ENCODE data around the gene ATP5F1B. TPM values are rescaled to one million over a fixed set of nuclear protein-coding genes. Genes with fewer than 3 reads are reported as not detected.

ATP5F1B gene
- total and polyA plus RNA-seq, 2 of the 13 experiments (the other 11 are each of a cell fraction or from before 2014, with no cell fraction given), result 1,051 to 1,180 TPM

DNA sequence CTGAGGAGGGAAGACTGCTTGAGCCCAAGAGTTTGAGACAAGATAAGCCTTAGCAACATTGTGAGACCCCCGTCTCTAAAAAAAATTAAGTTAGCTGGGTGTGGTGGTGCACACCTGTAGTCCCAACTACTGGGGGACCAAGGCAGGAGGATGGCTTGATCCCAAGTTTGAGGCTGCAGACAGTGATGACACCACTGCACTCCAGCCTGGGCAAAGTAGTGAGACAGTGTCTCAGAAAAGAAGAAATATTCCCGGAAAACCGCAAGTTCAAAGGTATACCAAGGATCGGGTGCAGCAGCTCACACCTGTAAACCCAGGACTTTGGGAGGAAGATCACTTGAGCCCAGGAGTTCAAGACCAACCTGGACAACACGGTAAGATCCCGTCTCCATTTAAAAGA, 36.5 kb upstream of the ATP5F1B start:
- peaks cover 6 to 27% of the 10 kb centered on the region in 2 experiments; a peak in 3 of 5 replicates for H3K36me3 ChIP-seq (replicated peaks in 1 of 2; ENCODE audit: control insufficient read depth in 1 of 2, insufficient read depth in 2 of 2, low read length in 2 of 2)
- 81% methylated on average over 6 of the region's 6 CpGs for WGBS (ENCODE audit: low lambda C conversion rate)
- peaks cover 96% of the 10 kb centered on the region for H3K79me2 ChIP-seq (ENCODE audit: insufficient read depth, low read length)
- CTCF ChIA-PET (ENCODE audit: low intra/inter-chr PET ratio, low total read pairs), result no interaction called here
- H3K4me1 ChIP-seq (ENCODE audit: insufficient read depth, low read length), result peaks cover 60% of the 10 kb centered on the region
- H3K4me2 ChIP-seq (ENCODE audit: low read depth, low read length), result 0 out of 2 replicates have a peak overlapping the region, but pooled peaks have one; percentile 56
- no TSS peak for BruUV-seq (replicated peaks)
- POLR2A ChIA-PET, result no interaction called here
- no peak for DNase-seq (ENCODE audit: low spot score)
- no peak overlapping the region for H2AFZ ChIP-seq (ENCODE audit: low read length)
- peaks cover 74% of the 10 kb centered on the region for H4K20me1 ChIP-seq (ENCODE audit: insufficient read depth, low read length)
- intact Hi-C loops (cut with micrococcal nuclease; ENCODE audit: unreplicated experiment), result no loop called here
- H3K27ac ChIP-seq (ENCODE audit: extremely low read length, insufficient read depth, low read length), result no peak overlapping the region
- ATAC-seq, result no peak
- H3K4me3 ChIP-seq (replicated peaks in 1 of 3; ENCODE audit: insufficient read depth in 1 of 3, low read depth in 2 of 3, low read length in 3 of 3), result no peak overlapping the region
- H3K27me3 ChIP-seq (ENCODE audit: control insufficient read depth in 1 of 2, insufficient read depth in 2 of 2, low read length in 2 of 2), result no peaks in the 10 kb centered on the region; a peak in 1 of 5 replicates
- in situ Hi-C loops (cut with HindIII; ENCODE audit: extremely low pct_ligation_motif_present, low pct_unique_long_range_greater_than_20kb), result no loop called here
- no peaks in the 10 kb centered on the region for H3K9me3 ChIP-seq (ENCODE audit: low read length)
- H3K9ac ChIP-seq (ENCODE audit: insufficient read depth, low read depth, low read length), result no peak overlapping the region
- no peak for FAIRE-seq
- TF ChIP-seq TBL1XR1 (IDR thresholded peaks at IDR 0.05; ENCODE audit: borderline replicate concordance, low read length, partially characterized antibody), result no peak
- 0 out of 4 replicates have a peak, but pooled peaks of 1 of the 2 experiments have one; percentile 10 for TF ChIP-seq POLR2A (IDR thresholded peaks at IDR 0.05; ENCODE audit: insufficient read depth in 1 of 2, low read depth in 2 of 2, low read length in 2 of 2)
- TF ChIP-seq ZNF121 (CRISPR knock-in tag; IDR thresholded peaks at IDR 0.05), result 0 out of 2 replicates have a peak, but pooled peaks have one; percentile 43

DNA sequence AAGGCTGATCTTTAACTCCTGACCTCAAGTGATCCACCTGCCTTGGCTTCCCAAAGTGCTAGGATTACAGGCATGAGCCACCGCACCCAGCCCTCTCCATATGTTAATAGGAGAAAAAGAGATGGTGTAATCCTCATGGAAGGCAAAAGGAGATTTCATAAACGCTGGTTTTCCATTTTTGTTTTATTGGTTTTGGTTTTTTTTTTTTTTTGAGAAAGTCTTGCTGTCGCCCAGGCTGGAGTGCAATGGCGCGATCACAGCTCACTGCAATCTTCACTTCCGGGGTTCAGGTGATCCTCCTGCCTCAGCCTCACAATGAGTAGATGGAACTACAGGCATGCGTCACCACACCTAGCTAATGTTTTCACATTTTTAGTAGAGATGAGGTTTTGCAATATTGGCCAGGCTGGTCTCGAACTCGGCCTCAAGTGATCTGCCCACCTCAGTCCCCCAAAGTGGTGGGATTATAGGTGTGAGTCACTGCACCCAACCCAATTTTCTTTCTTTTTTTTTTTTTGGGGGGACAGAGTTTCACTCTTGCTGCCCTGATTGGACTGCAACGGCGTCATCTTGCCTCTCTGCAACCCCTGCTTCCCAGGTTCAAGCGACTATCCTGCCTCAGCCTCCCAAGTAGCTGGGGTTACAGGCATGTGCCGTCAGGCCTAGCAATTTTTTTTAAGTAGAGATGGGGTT, 34.2 kb upstream of the ATP5F1B start:
- no peak overlapping the region for H3K4me2 ChIP-seq (ENCODE audit: low read depth, low read length)

More for the DNA sequence above, 34.2 kb upstream of the ATP5F1B start:
- H3K9ac ChIP-seq (ENCODE audit: insufficient read depth, low read depth, low read length), result no peak overlapping the region
- peaks cover 6 to 31% of the 10 kb centered on the region in 2 experiments; a peak in 3 of 5 replicates for H3K36me3 ChIP-seq (replicated peaks in 1 of 2; ENCODE audit: control insufficient read depth in 1 of 2, insufficient read depth in 2 of 2, low read length in 2 of 2)
- peaks cover 96% of the 10 kb centered on the region for H3K79me2 ChIP-seq (ENCODE audit: insufficient read depth, low read length)
- H2AFZ ChIP-seq (ENCODE audit: low read length), result no peak overlapping the region
- in situ Hi-C loops (cut with HindIII; ENCODE audit: extremely low pct_ligation_motif_present, low pct_unique_long_range_greater_than_20kb) (no loop called here), intact Hi-C loops (cut with micrococcal nuclease; ENCODE audit: unreplicated experiment) (no loop called here)
- no peaks in the 10 kb centered on the region for H3K27me3 ChIP-seq (ENCODE audit: control insufficient read depth in 1 of 2, insufficient read depth in 2 of 2, low read length in 2 of 2)
- DNase-seq (ENCODE audit: low spot score), result no peak
- TF ChIP-seq REXO4 (CRISPR knock-in tag; IDR thresholded peaks at IDR 0.05; ENCODE audit: borderline replicate concordance), result no peak
- 0 out of 4 replicates have a peak, but pooled peaks of 1 of the 2 experiments have one; percentile 13 for TF ChIP-seq POLR2A (IDR thresholded peaks at IDR 0.05; ENCODE audit: insufficient read depth in 1 of 2, low read depth in 2 of 2, low read length in 2 of 2)
- peaks cover 81% of the 10 kb centered on the region for H4K20me1 ChIP-seq (ENCODE audit: insufficient read depth, low read length)
- H3K9me3 ChIP-seq (ENCODE audit: low read length), result no peaks in the 10 kb centered on the region
- H3K4me3 ChIP-seq (replicated peaks in 1 of 3; ENCODE audit: insufficient read depth in 1 of 3, low read depth in 2 of 3, low read length in 3 of 3), result no peak overlapping the region
- FAIRE-seq, result no peak
- POLR2A ChIA-PET, result interaction anchor here (0.6 to 1.0 kb wide), 4 partner anchors 8 to 43 kb away, joined by 3 to 5 read pairs (median 4); partner anchors contain the start of gene PTGES3
- no peak for ATAC-seq
- H3K27ac ChIP-seq (ENCODE audit: extremely low read length, insufficient read depth, low read length), result no peak overlapping the region
- WGBS (ENCODE audit: low lambda C conversion rate), result 93% methylated on average over 13 of the region's 13 CpGs
- BruUV-seq (replicated peaks), result no TSS peak
- CTCF ChIA-PET (ENCODE audit: low intra/inter-chr PET ratio, low total read pairs), result no interaction called here
- peaks cover 80% of the 10 kb centered on the region for H3K4me1 ChIP-seq (ENCODE audit: insufficient read depth, low read length)

All from HepG2 (cell line).